Coronary artery (tissue), 2 donors: ENCODE data around the gene AMPH.

ENCODE experiments used
- DNase-seq: peaks from one replicate; pipeline ENCODE4 v3.0.0-alpha.2; 2017; ENCODE audit warnings: low spot score
- H3K27ac ChIP-seq, 2 donors: fragments of 200-600 bp; sonication (generic); one replicate each; pipeline ENCODE4 v1.5.1; 2016 to 2019
- H3K4me3 ChIP-seq: fragments of 200-600 bp; sonication (generic); 2 replicates; pipeline ENCODE4 v1.5.1; 2016; ENCODE audit warnings: mild to moderate bottlenecking, moderate library complexity
- TF ChIP-seq, protein P1 (sequence below): fragments of 200-600 bp; sonication (generic); IDR thresholded peaks from one replicate; pipeline ENCODE4 v1.5.1; 2019; ENCODE audit warnings: antibody characterized with exemption

AMPH gene

GRCh38 chr7:38628630-38629385, 2.4 kb downstream of the AMPH start:
- Histone ChIP-seq H3K4me3 (no peak overlapping the region), H3K27ac (no peak overlapping the region)
- DNase-seq, result no peak
- TF ChIP-seq, protein P1, sequence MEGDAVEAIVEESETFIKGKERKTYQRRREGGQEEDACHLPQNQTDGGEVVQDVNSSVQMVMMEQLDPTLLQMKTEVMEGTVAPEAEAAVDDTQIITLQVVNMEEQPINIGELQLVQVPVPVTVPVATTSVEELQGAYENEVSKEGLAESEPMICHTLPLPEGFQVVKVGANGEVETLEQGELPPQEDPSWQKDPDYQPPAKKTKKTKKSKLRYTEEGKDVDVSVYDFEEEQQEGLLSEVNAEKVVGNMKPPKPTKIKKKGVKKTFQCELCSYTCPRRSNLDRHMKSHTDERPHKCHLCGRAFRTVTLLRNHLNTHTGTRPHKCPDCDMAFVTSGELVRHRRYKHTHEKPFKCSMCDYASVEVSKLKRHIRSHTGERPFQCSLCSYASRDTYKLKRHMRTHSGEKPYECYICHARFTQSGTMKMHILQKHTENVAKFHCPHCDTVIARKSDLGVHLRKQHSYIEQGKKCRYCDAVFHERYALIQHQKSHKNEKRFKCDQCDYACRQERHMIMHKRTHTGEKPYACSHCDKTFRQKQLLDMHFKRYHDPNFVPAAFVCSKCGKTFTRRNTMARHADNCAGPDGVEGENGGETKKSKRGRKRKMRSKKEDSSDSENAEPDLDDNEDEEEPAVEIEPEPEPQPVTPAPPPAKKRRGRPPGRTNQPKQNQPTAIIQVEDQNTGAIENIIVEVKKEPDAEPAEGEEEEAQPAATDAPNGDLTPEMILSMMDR, result no peak

- Histone ChIP-seq H3K27ac (no peak overlapping the region), H3K4me3 (no peak overlapping the region)
- no peak for DNase-seq
- TF ChIP-seq, protein P1, result no peak
These were observed 5.3 kb downstream of the AMPH start for GRCh38 chr7:38625866-38626265.

DNA sequence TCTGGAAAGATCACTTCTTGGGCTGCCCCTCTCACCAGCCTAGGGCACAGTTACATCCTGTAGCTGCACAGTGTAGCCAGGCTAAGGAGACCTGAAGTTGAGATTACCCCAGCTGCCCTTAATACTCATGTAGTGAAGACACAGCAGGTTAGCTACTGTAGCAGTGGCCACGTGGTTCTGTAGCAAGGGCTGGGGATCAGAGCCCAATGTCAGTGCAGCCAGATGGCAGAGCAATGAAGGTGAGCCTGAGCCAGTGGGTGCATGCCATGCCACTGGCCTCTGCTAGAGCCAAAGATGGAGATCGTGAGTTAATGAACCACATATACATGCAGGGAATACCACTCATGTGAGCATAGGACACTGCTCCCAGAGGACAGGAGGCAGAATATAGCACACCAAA, 15.5 kb downstream of the AMPH start:
- Histone ChIP-seq H3K27ac (no peak overlapping the region), H3K4me3 (no peak overlapping the region)
- DNase-seq, result no peak
- TF ChIP-seq, protein P1, result no peak

GRCh38 chr7:38607466-38607865, 23.7 kb downstream of the AMPH start:
- no peak overlapping the region for H3K4me3 ChIP-seq
- DNase-seq, result no peak
- H3K27ac ChIP-seq, result no peak overlapping the region
- TF ChIP-seq, protein P1, result no peak

GRCh38 chr7:38600741-38601140, 30.4 kb downstream of the AMPH start:
- TF ChIP-seq, protein P1, result no peak
- no peak for DNase-seq

GRCh38 chr7:38594949-38595348, 36.2 kb downstream of the AMPH start:
- TF ChIP-seq, protein P1, result no peak
- no peak for DNase-seq
- Histone ChIP-seq H3K4me3 (no peak overlapping the region), H3K27ac (no peak overlapping the region)

More at GRCh38 chr7:38600741-38601140, 30.4 kb downstream of the AMPH start:
- no peak overlapping the region for H3K27ac ChIP-seq
- H3K4me3 ChIP-seq, result no peak overlapping the region

DNA sequence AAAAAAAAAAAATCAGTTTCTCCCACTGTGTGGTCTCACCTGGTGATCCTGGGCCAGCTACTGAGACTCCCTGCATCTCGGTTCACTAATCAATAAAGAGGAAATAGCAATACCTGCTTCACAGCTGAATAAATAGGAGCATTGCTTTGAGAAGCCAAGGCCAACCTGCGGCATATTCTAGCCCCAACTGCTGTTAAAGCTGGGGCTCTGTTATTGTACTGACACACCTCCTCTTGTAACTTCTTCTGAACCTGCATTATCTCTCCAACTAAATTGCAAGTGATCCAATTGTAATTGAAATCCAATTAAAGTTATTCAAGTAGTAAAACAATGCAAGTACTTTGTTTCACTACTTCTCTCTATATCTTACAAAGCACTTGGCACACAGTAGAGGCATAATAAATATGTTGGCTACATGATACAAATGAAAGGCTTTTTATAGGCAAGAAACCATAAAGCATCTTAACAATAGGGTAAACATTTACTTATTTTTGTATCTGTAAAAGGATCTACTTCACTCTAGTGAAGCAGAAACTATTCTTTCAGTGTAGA, 38.4 kb downstream of the AMPH start:
- no peak for DNase-seq
- TF ChIP-seq, protein P1, result no peak
- no peak overlapping the region for H3K4me3 ChIP-seq

More for the DNA sequence above, 38.4 kb downstream of the AMPH start:
- no peak overlapping the region for H3K27ac ChIP-seq
